Measurements from ENCODE around the gene NKD2. TPM values are rescaled to one million over a fixed set of nuclear protein-coding genes. Genes with fewer than 3 reads are reported as not detected.

Gene NKD2
- total RNA-seq, 1 donor from 2014 or later: 0.41 TPM

- Histone ChIP-seq H3K27ac (ENCODE audit: low read depth, low read length) (no peak overlapping the region), H3K9me3 (ENCODE audit: insufficient read depth, low read depth, low read length) (no peaks in the 10 kb centered on the region), H3K9ac (ENCODE audit: low read length) (no peak overlapping the region), H3K27me3 (ENCODE audit: insufficient read depth, low read length) (no peaks in the 10 kb centered on the region), H3K79me2 (ENCODE audit: insufficient read depth, low read length) (no peaks in the 10 kb centered on the region), H2AFZ (ENCODE audit: low read depth, low read length) (no peak overlapping the region), H4K20me1 (ENCODE audit: insufficient read depth, low read length) (no peaks in the 10 kb centered on the region), H3K4me2 (ENCODE audit: low read length) (no peak overlapping the region), H3K4me3 (ENCODE audit: insufficient read depth, low read depth, low read length) (no peak overlapping the region), H3K4me1 (ENCODE audit: insufficient read depth, low read length) (no peaks in the 10 kb centered on the region), H3K36me3 (ENCODE audit: insufficient read depth, low read length) (no peaks in the 10 kb centered on the region)
- Mint-ChIP-seq H3K36me3 (ENCODE audit: low read depth, unreplicated experiment) (peaks cover 6% of the 10 kb centered on the region), H3K27me3 (ENCODE audit: low read depth, unreplicated experiment) (no peaks in the 10 kb centered on the region), H3K4me3 (ENCODE audit: unreplicated experiment) (no peak overlapping the region), H3K4me1 (ENCODE audit: low read depth, unreplicated experiment) (no peaks in the 10 kb centered on the region), H3K27ac (ENCODE audit: unreplicated experiment) (peak overlapping the region; percentile 58), H3K9me3 (ENCODE audit: unreplicated experiment) (no peaks in the 10 kb centered on the region)
- no peak for FAIRE-seq
- no peak for DNase-seq (ENCODE audit: low read depth)
- TF ChIP-seq EZH2 (IDR thresholded peaks at IDR 0.05; ENCODE audit: insufficient read depth, low read length): no peak
- no peak for TF ChIP-seq CTCF (IDR thresholded peaks at IDR 0.05; ENCODE audit: insufficient read depth, low read depth, low read length)
Observed at GRCh38 chr5:1073239-1074102, 64.9 kb downstream of the NKD2 start.

- Histone ChIP-seq H3K36me3 (ENCODE audit: insufficient read depth, low read length) (no peaks in the 10 kb centered on the region), H3K27me3 (ENCODE audit: insufficient read depth, low read length) (no peaks in the 10 kb centered on the region), H3K4me1 (ENCODE audit: insufficient read depth, low read length) (no peaks in the 10 kb centered on the region), H3K4me3 (ENCODE audit: insufficient read depth, low read depth, low read length) (no peak overlapping the region), H2AFZ (ENCODE audit: low read depth, low read length) (no peak overlapping the region), H3K4me2 (ENCODE audit: low read length) (no peak overlapping the region), H3K79me2 (ENCODE audit: insufficient read depth, low read length) (no peaks in the 10 kb centered on the region), H3K9me3 (ENCODE audit: insufficient read depth, low read depth, low read length) (no peaks in the 10 kb centered on the region), H3K9ac (ENCODE audit: low read length) (no peak overlapping the region), H3K27ac (ENCODE audit: low read depth, low read length) (no peak overlapping the region), H4K20me1 (ENCODE audit: insufficient read depth, low read length) (no peaks in the 10 kb centered on the region)
- Mint-ChIP-seq H3K4me3 (ENCODE audit: unreplicated experiment) (no peak overlapping the region), H3K9me3 (ENCODE audit: unreplicated experiment) (no peaks in the 10 kb centered on the region), H3K36me3 (ENCODE audit: low read depth, unreplicated experiment) (peaks cover 4% of the 10 kb centered on the region), H3K27ac (ENCODE audit: unreplicated experiment) (no peak overlapping the region), H3K4me1 (ENCODE audit: low read depth, unreplicated experiment) (no peaks in the 10 kb centered on the region), H3K27me3 (ENCODE audit: low read depth, unreplicated experiment) (no peaks in the 10 kb centered on the region)
- TF ChIP-seq CTCF (IDR thresholded peaks at IDR 0.05; ENCODE audit: insufficient read depth, low read depth, low read length) (no peak), EZH2 (IDR thresholded peaks at IDR 0.05; ENCODE audit: insufficient read depth, low read length) (no peak)
- FAIRE-seq (no peak), DNase-seq (ENCODE audit: low read depth) (no peak)
Observed at GRCh38 chr5:1074226-1074625, 65.6 kb downstream of the NKD2 start.

Measured in astrocyte (in vitro differentiated cells and primary cell).